Limb (tissue), 2 donors: ENCODE results near the gene ADAMTS15.

ENCODE experiments used
- DNase-seq, 2 donors: peaks; one replicate each; pipeline ENCODE4 v3.0.0-alpha.2; 2016; ENCODE audit errors: extremely low spot score in 2 of 2

Gene ADAMTS15

DNA sequence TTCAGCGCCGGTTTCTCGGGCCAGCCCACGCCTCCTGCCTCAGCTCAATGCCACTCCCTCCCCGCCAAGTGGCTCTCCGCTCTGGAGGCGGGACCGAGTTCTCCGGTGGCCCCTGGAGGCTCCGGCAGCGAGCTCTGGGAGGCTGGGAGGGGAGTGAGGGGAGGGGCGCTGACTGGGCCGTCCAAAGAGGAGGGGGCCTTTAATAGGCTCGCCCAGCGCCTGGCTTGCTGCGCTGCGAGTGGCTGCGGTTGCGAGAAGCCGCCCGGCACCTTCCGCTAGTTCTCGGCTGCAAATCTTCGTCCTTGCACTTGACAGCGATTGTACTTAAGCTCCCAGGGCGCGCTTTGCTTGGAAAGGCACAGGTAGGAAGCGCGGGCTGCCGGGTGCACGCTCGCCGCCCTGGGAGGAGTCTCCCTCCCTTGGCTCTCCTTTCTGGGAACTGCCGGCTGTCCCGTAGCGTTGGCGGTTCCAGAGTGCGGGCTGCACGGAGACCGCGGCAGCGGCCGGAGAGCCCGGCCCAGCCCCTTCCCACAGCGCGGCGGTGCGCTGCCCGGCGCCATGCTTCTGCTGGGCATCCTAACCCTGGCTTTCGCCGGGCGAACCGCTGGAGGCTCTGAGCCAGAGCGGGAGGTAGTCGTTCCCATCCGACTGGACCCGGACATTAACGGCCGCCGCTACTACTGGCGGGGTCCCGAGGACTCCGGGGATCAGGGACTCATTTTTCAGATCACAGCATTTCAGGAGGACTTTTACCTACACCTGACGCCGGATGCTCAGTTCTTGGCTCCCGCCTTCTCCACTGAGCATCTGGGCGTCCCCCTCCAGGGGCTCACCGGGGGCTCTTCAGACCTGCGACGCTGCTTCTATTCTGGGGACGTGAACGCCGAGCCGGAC lies at the start of gene ADAMTS15:
Gene ADAMTS15 (plus strand): TSS at position 230 of the 894 bp plus-strand sequence. CDS start 329 bp downstream, at position 559.
- peak; percentile 90 for DNase-seq

DNA sequence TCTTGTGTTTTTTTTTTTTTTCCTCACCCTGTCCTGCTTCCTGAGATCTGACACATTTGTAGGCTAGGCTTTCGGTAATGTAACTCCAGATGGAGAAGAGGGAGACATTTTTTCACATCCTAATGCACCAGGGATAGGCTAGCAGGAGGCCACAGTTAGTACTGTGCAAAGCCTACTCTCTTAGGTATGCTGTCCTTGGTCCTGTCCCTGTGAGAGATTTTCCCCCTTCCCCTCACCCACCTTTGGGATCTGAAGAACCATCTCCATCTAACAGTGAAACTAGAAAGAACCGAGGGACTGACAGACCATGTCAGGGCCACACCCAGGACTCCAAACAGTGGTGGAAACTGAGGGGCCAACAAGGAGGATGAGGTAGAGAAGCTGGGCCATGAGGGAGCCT lies 49.2 kb upstream of the ADAMTS15 start:
- no peak for DNase-seq

DNA sequence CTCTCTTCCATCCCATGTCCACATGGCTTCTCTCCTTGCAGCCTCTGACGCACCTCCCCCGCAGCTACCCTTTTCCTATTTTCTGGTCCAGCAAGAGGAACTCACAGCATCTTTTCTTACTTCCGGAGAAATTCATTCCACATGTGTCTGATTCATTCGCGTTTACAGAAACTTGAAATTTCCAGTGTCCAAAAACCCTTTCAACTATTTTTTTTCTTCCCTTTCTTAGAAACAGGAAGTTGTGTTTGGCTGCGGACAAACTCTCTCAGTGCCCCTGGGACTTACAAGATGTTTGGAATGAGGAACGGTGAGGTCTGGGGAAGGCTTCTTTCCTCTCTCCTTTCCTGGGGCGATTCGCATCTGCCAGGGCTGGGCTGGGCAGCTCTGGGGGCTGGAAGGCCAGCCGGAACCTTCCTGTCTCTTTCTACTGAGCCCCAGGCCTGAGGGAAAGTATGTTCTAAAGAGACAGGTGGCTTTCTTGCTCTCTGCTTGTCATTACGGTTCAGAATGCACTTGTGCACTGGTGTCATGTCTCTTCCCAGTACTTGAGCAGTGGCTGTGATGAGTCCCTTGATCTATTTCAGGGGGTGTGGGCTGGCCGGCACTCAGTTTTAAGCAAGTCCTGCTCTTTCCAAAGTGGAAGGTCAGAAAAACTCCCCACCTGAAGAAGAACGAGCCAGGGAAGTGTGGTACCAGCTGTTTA lies 47.5 kb upstream of the ADAMTS15 start:
- DNase-seq: peak in 1 of 2 donors; percentile 67

DNA sequence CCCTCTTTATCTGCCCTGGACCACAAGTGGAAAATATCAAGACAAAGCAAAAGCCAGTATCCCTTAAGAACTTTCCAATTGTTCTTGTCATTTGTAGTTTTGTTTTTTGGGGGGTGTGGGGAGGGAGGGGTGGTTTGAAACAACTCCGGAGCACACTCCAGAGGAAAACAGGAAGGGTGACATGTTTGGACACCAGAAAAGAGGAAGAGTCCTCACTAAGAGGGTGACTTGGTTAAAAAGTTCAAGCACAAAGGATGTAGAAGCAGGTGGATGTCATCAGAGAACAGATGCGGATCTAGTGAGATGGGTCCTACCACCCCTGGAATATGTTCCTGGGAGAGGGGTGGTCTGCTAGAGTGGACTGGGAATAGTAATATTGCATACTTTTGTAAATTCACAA lies 45.9 kb upstream of the ADAMTS15 start:
- no peak for DNase-seq

- DNase-seq: peak; percentile 75 to 77
Measured at GRCh38 chr11:130403271-130403804, 45.1 kb upstream of the ADAMTS15 start.

DNA sequence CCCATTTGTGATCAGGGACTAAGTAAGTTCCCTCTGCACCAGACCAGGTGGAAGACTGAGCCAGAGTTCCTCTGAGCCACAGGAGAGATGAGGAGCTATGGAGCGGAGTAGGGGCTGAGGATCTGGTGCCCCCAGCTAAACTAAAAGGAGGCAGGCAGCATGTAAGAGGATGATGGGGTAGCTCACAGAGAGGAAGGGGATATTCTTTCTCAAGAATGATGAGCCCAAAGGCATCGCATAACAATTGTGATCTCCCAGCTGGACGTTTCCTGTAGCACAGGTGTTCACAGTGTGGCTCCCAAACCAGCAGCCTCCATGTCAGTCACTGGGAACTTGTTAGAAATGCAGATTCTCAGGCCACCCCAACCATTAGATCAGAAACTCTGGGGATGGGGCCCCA lies 44.5 kb upstream of the ADAMTS15 start:
- no peak for DNase-seq

- DNase-seq: no peak
Measured at GRCh38 chr11:130404727-130405126, 43.7 kb upstream of the ADAMTS15 start.

GRCh38 chr11:130405428-130405827 lies 43.0 kb upstream of the ADAMTS15 start:
- no peak for DNase-seq

GRCh38 chr11:130407978-130408377 lies 40.5 kb upstream of the ADAMTS15 start:
- peak in 1 of 2 donors; percentile 7 for DNase-seq

DNA sequence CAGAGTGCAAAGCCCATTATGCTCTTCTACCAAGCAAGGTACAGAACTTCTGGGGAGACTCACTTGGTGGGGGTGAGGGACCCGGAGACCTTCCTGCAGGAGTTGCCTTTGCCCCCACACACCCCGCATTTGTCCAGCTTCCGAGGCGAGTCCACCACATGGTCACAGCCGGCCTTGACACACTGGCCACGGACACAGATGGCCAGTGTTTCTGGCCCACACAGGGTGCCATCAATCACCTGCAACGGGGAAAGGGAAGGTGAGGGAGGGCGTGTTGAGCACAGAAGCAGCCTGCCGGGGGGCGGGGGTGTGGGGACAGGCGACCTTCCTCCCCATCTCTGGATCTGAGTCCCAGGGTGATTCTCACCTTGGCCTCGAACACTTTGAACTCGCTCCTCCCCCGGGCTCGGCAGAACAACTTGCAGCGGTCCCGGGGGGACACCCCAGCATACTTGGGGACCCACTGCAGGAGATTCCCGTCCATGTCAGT lies 40.0 kb upstream of the ADAMTS15 start:
- no peak for DNase-seq

DNA sequence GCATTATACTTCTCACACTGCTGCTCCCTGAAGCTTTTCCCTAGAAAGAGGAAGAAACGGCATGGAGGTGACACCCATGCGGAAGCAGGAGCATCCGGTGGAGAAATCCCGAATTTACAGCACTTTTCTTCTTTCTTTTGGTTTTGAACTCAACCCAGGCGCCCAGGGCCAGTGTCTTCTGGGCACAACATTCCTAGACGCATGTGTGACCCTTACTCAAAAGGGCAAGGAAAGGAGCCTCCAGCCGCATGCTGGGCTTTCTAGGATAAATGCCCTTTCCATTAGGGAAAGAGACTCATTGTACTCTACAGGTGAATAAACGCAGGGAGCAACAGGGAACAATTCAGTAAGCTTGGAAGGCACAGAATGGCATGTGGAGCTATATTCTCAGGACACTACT lies 39.5 kb upstream of the ADAMTS15 start:
- DNase-seq: no peak

DNA sequence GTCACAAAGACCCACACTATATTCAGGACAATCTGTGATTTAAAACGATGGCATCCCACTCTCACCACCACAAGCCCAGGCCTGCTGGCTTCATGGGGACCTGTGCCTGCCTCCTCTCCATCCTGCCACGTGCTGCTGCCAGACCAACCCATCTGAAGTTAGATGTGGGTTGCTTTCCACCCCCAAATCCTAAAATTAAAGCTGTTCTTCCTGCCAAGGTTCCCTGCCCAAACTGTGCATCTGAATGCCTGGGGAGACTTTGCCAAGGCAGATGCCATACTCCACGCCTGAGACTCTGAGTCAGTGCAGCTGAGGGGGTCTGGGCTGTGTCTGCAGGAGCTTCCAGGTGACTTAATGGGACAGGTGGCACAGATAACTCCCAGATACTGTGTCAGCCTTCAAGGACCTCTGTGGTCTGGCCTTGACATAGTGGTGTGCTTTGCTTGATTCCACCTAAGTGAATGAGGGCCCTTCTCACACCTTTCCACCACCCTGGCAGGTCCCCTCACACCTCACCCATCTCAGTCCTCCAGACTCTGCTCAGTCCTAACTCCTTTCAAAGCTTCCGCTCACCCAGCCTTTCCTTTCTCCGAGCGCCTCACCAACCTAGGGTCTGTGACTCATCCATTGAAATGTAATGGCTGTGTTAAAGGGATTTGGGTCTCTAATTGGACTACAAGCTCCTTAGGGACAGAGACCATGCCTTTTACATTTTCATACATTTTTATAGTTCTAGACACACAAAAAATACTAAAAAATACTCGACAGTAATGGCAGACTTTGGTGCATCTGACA lies 38.7 kb upstream of the ADAMTS15 start:
- DNase-seq: no peak

DNA sequence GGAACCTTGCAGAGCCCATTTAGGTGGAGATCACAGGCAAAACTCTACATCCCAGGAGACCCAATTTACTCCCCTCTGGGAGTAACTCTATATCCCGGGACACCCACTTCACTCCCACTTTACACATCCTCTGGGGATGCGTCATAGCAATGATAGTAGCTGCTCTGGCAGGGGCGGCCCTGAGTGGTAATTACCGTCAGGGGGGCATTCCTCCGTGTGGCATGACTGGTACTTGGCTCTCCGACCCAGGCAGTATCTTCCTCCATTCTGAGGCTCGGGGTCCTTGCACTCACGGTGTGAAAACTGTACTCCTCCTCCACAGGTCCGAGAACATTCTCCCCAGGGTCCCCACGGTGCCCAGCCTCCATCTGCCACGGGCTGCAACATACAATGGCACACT lies 37.2 kb upstream of the ADAMTS15 start:
- no peak for DNase-seq

- no peak for DNase-seq
Measured at GRCh38 chr11:130413405-130414106, 34.9 kb upstream of the ADAMTS15 start.

DNA sequence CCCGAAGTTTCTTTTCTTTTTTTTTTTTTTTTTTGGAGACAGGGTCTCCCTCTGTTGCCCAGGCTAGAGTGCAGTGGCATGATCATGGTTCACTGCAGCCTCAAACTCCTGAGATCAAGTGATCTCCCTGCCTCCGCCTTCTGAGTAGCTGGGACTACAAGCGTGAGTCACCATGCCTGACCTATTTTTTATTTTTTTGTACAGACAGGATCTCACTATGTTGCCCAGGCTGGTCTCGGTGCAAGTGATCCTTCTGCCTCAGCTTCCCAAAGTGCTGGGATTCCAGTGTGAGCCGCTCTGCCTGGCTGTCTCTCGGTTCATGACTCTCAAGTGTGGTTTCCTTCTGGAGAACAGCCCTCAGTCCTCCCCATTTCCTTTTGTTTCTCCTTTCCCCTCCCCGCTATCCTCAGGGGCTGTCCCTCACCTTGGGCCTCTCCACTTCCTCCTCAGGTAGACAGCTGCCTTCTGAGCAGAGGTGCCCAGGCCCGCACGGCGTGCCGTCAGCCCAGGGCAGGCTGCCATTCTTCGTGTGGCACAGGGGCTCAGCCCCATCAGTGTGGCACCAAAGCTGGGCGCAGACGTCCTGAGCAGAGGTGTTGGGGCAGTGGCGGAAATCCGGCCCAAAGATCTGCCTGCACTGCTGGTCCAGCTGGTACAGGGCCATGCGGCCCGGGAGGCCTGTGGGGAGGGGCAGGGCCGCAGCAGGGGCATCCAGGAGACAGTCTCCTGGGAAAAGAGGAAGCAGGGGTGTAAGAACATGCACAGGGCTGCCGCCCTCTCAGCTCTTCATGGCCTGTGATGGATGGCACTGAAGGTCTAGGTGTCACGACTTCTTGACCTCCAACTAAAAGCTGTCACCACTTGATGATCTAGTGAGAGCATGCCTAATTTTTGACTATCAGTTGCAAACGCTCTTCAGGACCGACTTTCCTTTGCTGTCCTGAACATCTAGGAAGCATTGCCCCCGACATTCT lies 34.1 kb upstream of the ADAMTS15 start:
- no peak for DNase-seq

- no peak for DNase-seq
Measured at GRCh38 chr11:130415731-130416529, 32.5 kb upstream of the ADAMTS15 start.

DNA sequence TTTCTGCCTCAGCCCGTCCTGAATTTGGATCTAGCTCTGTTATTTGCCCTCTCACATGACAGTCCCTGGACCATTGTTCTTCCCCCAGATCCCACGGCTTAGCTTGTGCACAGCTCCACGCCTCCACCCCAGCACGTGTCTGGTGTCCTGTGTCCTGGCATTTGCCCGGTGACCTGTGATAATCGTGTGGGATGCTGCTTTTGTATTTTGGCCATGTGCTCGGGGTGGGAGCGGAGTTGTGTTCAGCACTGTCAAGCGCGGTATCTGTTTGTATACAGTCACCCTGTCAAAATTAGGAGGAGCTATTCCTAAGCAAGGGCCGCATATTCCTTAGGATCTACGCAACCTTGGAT lies 31.9 kb upstream of the ADAMTS15 start:
- no peak for DNase-seq

DNA sequence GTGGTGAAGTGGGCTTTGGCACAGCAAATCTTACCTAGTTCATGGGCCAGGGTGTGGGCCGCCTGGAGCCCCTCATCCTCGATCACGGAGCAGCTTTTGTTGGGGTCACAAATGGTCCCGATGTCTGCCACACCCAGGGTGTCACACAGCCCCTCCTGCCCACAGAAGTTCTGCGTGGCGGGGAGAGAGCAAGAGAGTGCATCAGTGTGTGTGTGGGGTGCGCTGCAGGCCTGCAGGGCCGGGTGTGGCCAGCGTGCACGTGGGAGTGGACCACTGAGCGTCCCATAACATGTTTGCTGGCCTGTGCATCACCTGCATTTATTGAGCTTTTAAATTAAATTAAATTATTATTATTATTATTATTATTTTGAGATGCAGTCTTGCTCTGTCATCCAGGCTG lies 31.5 kb upstream of the ADAMTS15 start:
- no peak for DNase-seq

DNA sequence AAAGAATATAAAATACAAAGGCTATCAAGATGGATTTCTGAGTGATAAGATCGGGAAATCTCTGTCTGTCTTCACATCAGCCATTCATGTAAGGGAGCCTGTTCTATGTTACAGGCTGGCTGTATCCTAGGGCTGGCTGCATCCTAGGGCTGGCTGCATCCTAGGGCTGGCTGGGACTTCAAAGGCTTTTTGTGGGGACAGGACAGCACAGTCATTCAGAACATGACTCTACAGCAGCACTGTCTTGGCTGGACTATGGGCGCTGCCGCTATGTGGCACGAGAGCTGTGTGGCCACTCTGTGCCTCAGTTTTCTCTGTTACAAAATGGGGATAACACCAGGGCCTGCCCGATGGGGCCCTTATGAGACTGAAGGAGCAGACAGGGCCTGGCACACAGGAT lies 30.2 kb upstream of the ADAMTS15 start:
- DNase-seq: no peak
